ENCODE measurements around the gene ZNF784.

GRCh38 chr19:55622242-55622969, 2.0 kb downstream of the ZNF784 start:
- no peak for TF ChIP-seq POLR2A (IDR thresholded peaks at IDR 0.05; ENCODE audit: control extremely low read depth in 1 of 2, low read depth in 2 of 2, low read length in 2 of 2)
- TF ChIP-seq CTCF (IDR thresholded peaks at IDR 0.05; ENCODE audit: control extremely low read depth in 1 of 3, insufficient read depth in 1 of 3, low read depth in 1 of 3, low read length in 3 of 3) = no peak
- TF ChIP-seq EP300 (IDR thresholded peaks at IDR 0.05; ENCODE audit: borderline replicate concordance in 1 of 2, low read depth in 2 of 2, low read length in 2 of 2) = no peak
- no peak for TF ChIP-seq EGR1 (IDR thresholded peaks at IDR 0.05; ENCODE audit: borderline replicate concordance, low read depth, low read length)
- TF ChIP-seq MAX (IDR thresholded peaks at IDR 0.05) = no peak
- TF ChIP-seq ZNF274 (IDR thresholded peaks at IDR 0.05; ENCODE audit: borderline replicate concordance, extremely low read depth, low read length) = no peak
- TF ChIP-seq RFX5 (IDR thresholded peaks at IDR 0.05; ENCODE audit: borderline replicate concordance, low read depth, low read length) = no peak
- no peak for TF ChIP-seq GABPA (IDR thresholded peaks at IDR 0.05; ENCODE audit: borderline replicate concordance, insufficient read depth, low read length)
- no peak for TF ChIP-seq ATF3 (IDR thresholded peaks at IDR 0.05; ENCODE audit: insufficient read depth, low read depth, low read length)
